Activated gamma-delta T cell treated with Interleukin-2 at 50 U/mL for 16 hours (primary cell): ENCODE data around the gene FGFR2.

Source experiments
- DNase-seq: peaks from one replicate; pipeline ENCODE4 v3.0.0-alpha.2; 2020

FGFR2 gene

DNA sequence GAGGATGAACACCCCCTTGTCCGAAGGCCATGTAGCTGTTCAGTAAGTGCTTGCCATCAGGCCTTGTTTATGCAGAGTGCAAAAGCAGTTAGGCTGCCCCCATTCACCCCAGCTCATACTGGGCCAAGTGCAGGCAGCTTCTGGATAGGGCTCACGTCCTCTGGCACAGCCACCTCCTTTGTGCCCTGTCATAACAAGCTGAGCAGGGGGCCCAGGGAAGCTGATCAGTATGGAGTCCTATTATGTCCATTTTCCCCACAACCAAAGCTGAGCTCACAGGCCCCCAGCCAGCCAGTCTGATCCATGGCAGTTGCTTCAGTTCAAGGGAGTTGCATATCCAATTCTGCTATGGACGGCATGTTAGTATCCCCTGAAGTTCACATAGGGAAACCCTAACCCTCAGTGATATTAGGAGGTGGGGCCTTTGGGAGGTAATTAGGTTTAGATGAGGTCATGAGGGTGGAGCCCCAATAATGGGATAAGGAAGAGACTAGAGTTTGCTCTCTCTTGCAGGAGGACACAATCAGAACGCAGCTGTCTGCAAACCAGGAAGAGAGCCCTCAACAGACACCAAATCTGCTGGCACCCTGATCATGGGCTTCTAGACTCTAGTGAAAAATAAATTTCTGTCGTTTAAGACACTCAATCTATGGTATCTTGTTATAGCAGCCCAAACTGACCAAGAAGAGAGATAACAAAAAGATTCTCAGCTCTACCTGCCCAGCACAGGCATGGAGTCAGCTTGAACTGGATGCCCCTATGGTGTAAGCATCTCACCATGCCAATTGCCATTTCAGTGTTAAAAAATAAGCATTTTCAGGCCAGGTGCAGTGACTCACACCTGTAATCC lies 155.9 kb downstream of the FGFR2 start:
- DNase-seq = no peak

DNA sequence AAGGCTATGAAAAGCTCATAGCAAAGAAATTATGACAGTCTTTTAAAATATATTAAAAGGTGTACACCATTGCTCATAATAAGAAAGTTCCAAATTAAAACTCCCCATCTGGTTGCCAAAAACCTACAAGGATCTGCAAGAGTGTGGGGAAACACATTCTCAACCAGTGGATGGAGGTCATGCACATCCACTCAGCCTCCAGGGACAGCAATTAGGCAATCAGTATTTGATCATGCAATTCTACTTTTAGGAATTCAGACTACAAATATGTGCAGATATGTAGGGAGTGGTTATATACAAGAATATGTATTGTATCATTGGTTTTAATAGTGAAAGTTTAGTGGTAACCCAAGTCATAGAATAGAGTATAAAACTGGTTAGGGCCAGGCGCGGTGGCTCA lies 157.8 kb downstream of the FGFR2 start:
- DNase-seq = no peak

- no peak for DNase-seq
Measured at GRCh38 chr10:121438333-121438732, 159.9 kb downstream of the FGFR2 start.

DNA sequence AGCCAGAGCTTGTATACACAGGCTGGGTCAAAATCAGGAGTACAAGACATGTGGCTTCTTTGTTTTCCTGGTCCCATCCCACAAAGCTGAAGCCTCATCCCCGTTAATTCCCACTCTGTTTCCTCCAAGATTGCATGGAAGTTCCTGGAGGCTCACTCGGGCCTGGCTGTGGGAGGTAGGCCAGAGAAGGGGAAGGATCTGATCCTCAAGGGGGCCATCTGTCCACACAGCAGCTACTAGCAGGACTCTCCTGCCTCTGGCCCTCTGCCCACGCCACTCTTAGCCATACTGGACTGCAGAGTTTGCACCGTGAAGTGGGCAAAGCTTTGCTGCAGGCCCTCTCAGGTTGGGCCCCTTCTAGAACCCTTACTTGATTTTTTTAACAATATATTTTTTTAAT lies 160.6 kb downstream of the FGFR2 start:
- no peak for DNase-seq

DNA sequence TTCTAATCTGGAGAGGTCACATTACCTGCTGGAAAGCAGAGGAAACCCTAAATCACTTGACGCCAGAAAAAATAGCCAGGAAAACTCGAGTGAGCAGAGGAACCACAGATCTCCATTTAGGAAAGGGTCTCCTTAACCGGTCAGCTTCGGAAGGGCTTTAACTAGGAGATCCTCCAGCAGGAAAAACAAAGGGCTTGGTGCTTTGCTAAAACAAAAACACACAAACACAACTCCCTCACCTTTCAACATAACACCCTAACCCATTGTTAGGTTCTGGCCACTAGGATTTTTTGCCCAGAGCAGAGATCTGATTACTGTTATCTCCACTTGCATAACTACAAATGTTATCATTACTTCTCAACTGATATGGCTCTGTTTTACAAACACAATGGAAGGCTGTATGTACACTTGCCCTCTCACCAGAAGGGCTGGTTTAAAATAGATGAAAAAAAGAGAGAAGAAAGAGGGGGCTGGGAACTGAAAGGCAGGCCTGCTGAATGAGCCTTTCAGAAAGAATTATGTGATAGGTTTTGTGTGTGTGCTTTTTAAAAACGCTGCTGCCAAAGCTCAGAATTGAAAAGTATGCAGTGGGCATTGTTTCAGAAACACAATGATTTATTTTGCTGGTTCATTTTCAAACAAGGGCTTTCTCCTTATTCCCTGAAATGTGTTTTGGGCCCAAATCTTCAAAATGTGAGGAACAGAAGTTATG lies 161.5 kb downstream of the FGFR2 start:
- DNase-seq = no peak

- no peak for DNase-seq
Measured at GRCh38 chr10:121436281-121436629, 162.0 kb downstream of the FGFR2 start.

DNA sequence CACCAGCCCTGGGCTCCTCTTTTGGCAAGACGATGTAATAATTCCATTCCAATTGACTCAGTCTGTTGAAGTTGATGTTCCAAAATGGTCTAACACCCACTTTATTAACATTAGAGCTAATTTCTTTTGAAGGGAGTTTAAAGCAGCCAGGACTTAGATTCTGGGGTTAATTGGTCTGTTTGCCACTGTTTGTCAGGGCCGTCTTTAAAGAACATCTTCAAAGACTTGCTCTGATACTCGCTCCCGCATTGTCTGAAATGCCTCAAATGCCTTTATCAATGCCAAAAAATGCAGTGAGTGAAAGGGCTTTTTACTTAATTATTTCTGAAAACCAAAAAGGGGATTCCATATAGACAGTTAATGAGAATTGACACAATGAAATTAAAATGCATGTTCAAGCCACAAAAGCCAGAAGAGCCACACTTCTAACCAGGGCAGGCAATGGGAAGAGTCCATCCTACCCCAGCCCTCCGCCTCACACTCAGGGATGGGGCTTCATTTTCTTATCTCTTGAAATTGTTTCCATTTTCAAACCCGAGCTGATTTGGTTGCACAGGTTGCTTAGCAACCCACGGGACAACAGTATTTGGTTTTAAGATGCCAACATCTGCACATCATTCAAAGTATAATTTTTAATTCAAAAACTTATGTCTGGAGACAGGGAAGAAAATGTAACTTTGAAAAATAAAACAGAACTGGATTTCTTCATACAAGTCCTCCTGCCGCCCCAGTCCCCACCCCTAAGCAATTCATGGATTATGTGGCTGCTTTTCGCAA lies 163.0 kb downstream of the FGFR2 start:
- no peak for DNase-seq

DNA sequence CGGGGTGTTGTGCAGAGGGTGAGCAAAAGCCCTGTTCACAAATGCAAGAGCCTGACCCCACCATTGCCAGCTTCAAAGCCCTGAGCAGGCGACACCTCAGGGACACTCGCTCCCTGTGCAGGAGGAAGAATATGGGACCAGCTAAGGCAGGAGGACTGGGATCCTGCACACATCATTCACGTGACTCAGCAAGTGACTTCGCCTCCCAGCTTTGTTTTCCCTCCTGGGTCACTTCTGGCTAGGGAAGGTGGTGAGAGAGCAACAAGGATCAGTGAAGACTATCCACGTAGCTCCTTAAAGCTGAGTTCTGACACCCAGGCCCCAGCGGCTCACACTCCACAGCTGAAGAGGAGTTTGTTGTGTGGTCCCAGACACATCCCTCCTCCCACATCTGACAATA lies 164.3 kb downstream of the FGFR2 start:
- no peak for DNase-seq

- no peak for DNase-seq
Measured at GRCh38 chr10:121428867-121429266, 169.4 kb downstream of the FGFR2 start.
